ENCODE data around the gene LRMDA.

Gene LRMDA

DNA sequence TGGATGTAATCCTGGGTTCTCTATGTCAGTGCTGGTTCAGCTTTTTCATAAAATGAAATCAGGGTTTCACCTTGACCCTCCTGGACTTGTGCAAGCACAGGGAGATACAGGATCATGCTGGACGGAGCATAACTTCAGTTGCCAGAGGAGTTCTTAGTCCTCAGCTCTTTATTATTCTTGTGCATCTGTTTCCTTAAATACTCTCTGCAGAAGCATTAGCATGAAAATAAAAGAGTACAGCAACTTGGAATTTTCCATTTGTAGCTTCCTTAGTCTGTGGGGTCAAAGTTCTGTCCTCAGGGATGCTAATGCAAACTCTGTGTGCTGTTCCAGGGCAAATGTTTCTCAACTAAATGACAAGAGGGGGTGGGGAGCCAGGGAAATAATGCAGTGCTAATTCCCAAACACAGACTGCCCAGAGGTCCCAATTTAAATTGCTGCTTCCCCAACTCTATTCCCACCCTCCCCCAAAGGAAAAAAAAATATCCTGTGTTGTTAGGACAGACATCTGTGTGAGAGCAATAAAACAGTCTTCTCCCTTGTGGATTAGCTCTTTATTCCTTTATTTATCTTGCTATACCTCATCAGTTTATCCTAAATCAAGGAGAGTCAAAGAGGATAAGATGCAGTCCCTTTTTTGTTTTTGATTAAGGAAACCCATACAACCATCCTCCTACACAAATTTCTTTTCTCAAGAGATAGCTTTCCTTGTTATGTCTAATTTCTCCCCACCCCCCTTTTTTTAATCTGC lies 905.0 kb downstream of the LRMDA start:
- no peak for DNase-seq

GRCh38 chr10:76337641-76338040 lies 906.2 kb downstream of the LRMDA start:
- DNase-seq, result no peak

GRCh38 chr10:76338187-76338586 lies 906.8 kb downstream of the LRMDA start:
- DNase-seq, result no peak

GRCh38 chr10:76341740-76342139 lies 910.3 kb downstream of the LRMDA start:
- DNase-seq, result no peak

- no peak for DNase-seq
Observed at GRCh38 chr10:76342996-76343395, 911.6 kb downstream of the LRMDA start.

- no peak for DNase-seq
Observed at GRCh38 chr10:76347832-76348231, 916.4 kb downstream of the LRMDA start.

DNA sequence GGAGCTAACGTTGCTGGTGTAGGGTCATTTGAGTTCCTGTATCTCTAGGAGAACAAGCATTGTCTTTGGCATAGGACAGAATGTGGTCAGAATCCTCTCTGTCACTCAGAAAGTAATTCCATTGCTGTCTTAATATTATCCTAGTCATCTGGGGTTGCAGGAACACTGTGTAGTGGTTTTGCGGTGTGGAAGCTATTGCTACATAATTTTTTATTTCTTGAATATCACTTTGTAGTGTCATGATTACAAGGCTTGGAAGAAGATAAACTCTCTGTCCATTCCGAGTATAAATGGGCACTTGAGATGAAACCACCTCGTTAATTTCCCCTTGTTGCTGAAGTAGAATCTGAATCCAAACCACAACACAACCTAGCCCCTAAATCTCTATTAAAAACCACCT lies 919.2 kb downstream of the LRMDA start:
- DNase-seq, result no peak

DNA sequence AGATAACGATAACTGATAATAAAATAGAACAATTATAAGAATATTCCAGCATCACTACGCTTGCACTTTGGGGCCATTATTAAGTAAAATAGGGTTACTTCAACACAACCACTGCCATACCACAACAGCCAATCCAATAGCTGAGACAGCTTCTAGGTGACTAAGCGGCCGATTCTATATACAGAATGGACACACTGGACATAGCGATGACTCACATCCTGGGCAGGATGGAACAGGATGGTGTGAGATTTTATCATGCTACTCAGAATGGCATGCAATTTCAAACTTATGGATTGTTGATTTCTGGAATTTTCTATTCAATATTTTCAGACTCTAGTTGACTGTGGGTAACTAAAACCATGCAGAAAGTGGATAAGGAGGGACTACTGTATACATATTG lies 920.9 kb downstream of the LRMDA start:
- no peak for DNase-seq

DNA sequence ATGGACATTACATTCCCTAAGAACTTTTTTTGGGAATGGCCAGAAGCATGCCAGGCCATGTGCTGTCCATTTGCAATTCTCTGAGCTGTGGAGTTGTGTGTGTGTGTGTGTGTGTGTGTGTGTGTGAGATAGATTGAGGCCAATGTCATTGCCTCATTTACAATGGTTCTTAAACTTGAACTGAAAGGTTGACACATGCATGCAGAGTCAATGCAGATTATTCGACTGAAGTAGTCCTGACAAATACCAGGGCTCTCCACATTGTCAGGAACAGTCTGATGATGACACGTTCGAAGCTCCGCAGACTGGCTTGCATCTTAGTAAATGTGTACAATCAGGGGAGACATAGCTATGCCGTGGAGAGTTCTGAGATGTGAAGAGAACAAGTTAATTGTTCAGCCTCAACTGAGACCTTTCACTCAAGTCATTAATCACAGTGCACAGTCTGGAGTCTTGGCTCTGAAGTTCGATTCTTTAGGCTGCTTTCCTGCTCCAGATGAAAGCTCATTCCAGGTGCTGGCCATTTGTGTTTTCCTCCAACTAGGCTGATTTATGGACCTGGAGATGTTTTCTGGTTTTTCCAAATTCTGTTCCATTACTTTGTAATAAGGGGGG lies 921.9 kb downstream of the LRMDA start:
- no peak for DNase-seq

DNA sequence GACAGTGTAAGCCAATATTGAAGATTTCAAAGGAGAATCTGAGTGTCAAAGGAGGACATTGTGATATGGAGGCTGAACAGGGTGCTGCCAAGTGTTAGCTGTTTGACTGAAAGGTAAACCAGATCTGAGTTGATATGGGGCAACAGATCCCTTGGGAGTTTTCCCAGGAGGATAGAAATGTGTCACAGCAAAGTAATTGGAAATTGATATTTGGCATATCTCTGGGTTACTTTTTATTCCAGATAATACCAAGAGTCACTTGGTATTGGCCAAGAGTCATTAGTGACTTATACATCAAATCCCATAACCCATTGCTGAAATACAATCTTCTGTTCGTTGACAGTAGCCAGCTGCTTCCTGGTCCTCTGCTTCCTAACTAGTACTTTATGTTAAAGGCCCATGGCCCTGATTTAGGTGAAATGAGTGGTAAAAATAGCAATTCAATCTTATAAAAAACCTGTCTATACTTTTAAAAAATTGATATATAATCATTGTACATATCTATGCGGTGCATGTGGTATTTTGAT lies 922.9 kb downstream of the LRMDA start:
- no peak for DNase-seq

GRCh38 chr10:76354921-76355320 lies 923.5 kb downstream of the LRMDA start:
- no peak for DNase-seq

DNA sequence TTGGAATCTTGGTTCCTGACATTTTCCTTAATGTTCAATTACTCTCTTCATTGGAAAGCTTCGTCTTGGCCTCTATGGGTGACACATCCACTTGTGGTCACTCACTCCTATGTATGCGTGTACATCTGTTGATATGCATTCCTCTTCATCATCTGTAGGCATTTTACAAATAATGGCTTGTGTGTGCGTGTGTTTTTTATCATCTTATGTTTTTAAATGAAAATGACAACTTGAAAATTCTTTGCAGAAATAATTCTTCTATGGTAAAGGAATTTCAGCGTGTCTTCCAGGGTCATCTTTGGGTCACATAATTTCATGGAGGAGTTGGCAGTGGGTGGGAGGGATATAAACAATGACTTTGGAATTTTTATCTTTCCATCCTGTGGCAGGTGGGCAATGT lies 925.1 kb downstream of the LRMDA start:
- no peak for DNase-seq

GRCh38 chr10:76357726-76358415 lies 926.4 kb downstream of the LRMDA start:
- no peak for DNase-seq

DNA sequence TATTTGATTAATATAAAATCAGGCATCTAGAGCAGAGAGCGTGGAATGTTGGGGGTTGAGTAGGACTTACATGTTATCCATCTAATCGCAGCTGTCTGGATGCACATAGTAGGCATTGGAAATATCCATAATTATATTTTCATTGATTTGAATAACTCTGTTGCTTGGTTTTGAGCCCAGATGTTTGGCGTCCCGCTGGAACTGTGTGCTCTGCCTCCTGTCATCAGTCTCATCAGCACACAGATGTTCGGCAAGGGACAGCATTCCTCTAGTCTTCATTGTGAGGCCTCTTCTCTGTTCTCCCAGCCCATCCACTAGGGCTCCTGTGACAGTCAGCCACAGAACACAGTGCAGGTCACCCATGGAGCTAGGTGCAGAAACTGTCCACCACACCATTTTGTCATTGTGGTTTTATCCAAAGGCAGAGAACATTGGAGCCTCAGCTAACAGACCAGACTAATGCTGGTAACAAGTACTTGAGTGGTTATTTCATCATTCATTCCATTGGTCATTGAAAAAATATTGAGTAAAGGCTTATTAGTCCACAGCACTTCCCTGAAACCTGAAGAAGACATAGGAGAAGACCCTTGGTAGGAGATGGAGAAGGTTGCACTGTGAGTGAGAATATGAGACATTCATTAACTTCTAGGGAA lies 927.4 kb downstream of the LRMDA start:
- no peak for DNase-seq

DNA sequence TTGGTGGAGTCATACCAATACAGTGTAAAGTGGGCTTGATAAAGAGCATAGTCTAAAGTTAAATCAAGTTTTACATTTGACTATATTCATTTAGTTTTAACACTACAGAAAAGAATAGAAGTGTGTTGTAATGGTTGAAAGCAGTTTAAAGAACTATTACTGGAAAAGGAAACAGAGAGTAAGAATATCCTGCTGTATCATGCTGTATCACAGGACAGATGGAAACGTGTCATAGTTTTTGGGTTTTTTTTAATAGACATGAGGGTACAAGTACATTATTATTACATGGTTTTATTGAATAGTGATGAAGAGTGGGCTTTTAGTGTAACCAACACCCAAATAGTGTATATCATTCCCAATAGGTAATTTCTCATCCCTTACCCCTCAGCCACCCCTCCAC lies 944.3 kb downstream of the LRMDA start:
- no peak for DNase-seq

DNA sequence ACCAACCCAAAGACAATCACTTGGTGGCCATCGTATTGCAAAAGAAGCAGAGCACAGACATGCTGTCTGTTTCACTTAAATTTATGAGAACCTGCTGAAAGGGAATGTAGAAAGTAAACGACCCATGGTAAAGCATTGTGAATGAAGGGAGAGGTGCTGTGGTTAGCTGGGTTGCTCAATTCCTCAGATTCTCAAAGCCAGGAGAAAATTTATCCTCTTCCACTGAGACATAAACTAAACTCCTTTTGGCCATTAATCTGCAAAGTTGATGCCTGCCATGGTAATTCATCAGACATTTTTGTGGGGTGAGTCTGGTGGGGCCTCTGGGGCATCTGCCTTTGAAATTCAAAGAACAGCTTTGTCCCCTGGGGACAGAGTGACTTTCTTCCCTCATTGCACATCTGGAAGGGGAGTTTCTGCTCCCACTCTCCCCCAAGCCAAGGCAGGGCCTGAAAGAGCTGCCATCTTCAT lies 951.0 kb downstream of the LRMDA start:
- no peak for DNase-seq

DNA sequence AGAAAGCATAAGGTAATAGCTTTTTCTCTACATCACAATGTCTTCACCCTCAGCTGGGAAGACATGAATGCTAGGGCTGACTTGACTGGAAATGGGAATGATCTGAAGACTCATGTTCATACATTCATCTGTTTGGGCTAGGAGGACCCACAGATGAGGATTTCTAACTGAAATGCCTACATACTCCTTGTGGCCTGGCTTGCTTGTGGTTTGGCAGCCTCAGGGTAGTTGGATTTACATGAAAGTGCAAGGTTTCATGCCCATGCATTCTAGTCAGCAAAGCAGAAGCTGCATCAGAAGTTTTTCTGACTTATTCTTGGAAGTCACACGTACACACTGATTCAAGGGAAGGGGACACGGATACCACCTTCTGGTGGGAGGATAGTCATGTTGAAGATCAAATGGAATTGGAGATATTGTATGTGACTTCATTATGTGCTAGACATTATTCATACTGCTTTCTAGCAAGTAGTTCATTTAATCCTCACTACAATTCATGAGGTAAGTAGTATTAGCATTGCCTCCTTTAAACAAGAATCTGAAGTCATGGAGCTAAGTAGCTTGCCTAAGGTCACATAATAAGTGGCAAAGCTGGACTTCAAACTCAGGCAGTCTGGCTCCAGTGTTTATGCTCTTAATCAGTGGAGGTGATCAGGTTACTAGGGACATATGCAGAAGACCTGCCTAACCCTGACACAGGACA lies 957.0 kb downstream of the LRMDA start:
- DNase-seq, result no peak

- no peak for DNase-seq
Observed at GRCh38 chr10:76393875-76394706, 962.7 kb downstream of the LRMDA start.

DNA sequence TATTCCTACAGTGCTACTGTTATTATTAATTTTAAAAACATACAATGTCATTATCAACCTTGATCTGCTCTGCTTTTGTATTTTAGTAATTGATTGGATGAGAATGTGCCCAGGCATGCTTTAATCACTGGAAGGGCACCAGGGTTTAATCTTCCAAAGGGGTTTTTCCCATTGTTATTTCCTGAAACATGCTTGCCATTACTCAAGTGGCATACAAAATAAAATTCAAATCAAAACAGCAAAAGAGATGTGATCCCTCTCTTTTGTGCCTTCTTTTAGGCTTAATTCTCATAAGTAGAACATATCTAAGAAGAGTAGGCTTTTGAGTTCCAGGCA lies 963.3 kb downstream of the LRMDA start:
- no peak for DNase-seq

- no peak for DNase-seq
Observed at GRCh38 chr10:76395251-76395650, 963.8 kb downstream of the LRMDA start.

- DNase-seq, result no peak
Observed at GRCh38 chr10:76396134-76396533, 964.7 kb downstream of the LRMDA start.
